ENCODE results near the gene ATP8B1.

DNA sequence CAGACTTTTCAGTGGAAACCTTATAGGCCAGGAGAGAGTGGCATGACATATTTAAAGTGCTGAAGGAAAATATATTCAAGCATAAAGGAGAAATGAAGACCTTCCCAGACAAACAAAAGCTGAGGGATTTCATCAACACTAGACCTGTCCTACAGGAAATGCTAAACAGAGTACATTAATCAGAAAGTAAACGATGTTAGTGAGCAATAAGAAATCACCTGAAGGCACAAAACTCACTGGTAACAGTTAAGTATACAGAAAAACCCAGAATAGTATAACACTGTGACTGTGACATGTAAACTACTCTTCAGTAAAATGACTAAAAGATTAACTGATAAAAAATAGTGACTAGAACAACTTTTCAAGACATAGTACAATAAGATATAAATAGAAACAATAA, 87.4 kb downstream of the ATP8B1 start:
- TF ChIP-seq, protein P1, sequence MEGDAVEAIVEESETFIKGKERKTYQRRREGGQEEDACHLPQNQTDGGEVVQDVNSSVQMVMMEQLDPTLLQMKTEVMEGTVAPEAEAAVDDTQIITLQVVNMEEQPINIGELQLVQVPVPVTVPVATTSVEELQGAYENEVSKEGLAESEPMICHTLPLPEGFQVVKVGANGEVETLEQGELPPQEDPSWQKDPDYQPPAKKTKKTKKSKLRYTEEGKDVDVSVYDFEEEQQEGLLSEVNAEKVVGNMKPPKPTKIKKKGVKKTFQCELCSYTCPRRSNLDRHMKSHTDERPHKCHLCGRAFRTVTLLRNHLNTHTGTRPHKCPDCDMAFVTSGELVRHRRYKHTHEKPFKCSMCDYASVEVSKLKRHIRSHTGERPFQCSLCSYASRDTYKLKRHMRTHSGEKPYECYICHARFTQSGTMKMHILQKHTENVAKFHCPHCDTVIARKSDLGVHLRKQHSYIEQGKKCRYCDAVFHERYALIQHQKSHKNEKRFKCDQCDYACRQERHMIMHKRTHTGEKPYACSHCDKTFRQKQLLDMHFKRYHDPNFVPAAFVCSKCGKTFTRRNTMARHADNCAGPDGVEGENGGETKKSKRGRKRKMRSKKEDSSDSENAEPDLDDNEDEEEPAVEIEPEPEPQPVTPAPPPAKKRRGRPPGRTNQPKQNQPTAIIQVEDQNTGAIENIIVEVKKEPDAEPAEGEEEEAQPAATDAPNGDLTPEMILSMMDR (IDR thresholded peaks at IDR 0.05 in 8 of 11, conservative IDR thresholded peaks at IDR 0.05 in 3 of 11): no peak
- no peak for TF ChIP-seq POLR2A (IDR thresholded peaks at IDR 0.05)

All from spleen (tissue), 7 donors.